Measurements from ENCODE around the gene SYPL2.

GRCh38 chr1:109426281-109427170 lies 39.8 kb upstream of the SYPL2 start, which contains the start of gene PSMA5:
- TF ChIP-seq CTCF (IDR thresholded peaks at IDR 0.05; ENCODE audit: low read length) (no peak), EZH2 (IDR thresholded peaks at IDR 0.05; ENCODE audit: borderline replicate concordance, low read length) (no peak)
